Parathyroid adenoma (tissue), 2 donors: Measurements from ENCODE around the gene CDC26.

Experiments used
- H2AFZ ChIP-seq: fragments of 300-600 bp; sonication (generic); one replicate; pipeline ENCODE4 v1.7.0; 2017; ENCODE audit warnings: antibody characterized with exemption, mild to moderate bottlenecking
- H3K27ac ChIP-seq: fragments of 300-600 bp; sonication (generic); one replicate; pipeline ENCODE4 v1.7.0; 2017
- H3K27me3 ChIP-seq: fragments of 300-600 bp; sonication (generic); one replicate; pipeline ENCODE4 v1.7.0; 2017; ENCODE audit warnings: low read length; ENCODE audit not compliant: control insufficient read depth, insufficient read depth
- H3K36me3 ChIP-seq: fragments of 300-600 bp; sonication (generic); one replicate; pipeline ENCODE4 v1.7.0; 2017; ENCODE audit warnings: low read length; ENCODE audit not compliant: control insufficient read depth, insufficient read depth
- H3K4me1 ChIP-seq: fragments of 300-600 bp; sonication (generic); one replicate; pipeline ENCODE4 v1.7.0; 2017; ENCODE audit warnings: control low read depth
- H3K4me2 ChIP-seq: fragments of 300-600 bp; sonication (generic); one replicate; pipeline ENCODE4 v1.7.0; 2017; ENCODE audit warnings: low read length
- H3K4me3 ChIP-seq: fragments of 300-600 bp; sonication (generic); one replicate; pipeline ENCODE4 v1.7.0; 2017; ENCODE audit warnings: low read depth, low read length
- H3K79me2 ChIP-seq: fragments of 300-600 bp; sonication (generic); one replicate; pipeline ENCODE4 v1.7.0; 2017; ENCODE audit warnings: control low read depth
- H3K9ac ChIP-seq: fragments of 300-600 bp; sonication (generic); one replicate; pipeline ENCODE4 v1.7.0; 2017; ENCODE audit warnings: mild to moderate bottlenecking
- H3K9me3 ChIP-seq: fragments of 300-600 bp; sonication (generic); one replicate; pipeline ENCODE4 v1.7.0; 2017; ENCODE audit warnings: low read length; ENCODE audit not compliant: control insufficient read depth
- CTCF ChIP-seq: fragments of 300-600 bp; sonication (generic); IDR thresholded peaks from one replicate; pipeline ENCODE4 v1.7.0; 2017; ENCODE audit warnings: antibody characterized with exemption, mild to moderate bottlenecking
- donor health status: primary hyperparathyroidism.

CDC26 gene

GRCh38 chr9:113219186-113219936 lies 56.0 kb downstream of the CDC26 start:
- no peak overlapping the region for H2AFZ ChIP-seq
- H3K9ac ChIP-seq, result no peak overlapping the region
- peaks cover 8% of the 10 kb centered on the region for H3K79me2 ChIP-seq
- no peak for TF ChIP-seq CTCF
- no peaks in the 10 kb centered on the region for H3K9me3 ChIP-seq
- H3K27me3 ChIP-seq, result no peaks in the 10 kb centered on the region
- H3K4me1 ChIP-seq, result peaks cover 5% of the 10 kb centered on the region
- no peak overlapping the region for H3K27ac ChIP-seq
- H3K36me3 ChIP-seq, result no peaks in the 10 kb centered on the region
- H3K4me3 ChIP-seq, result no peak overlapping the region
- H3K4me2 ChIP-seq, result peak overlapping the region; percentile 87
